HK-2 (cell line): ENCODE data around the gene FAT3.

ENCODE experiments used
- DNase-seq: peaks from one replicate; pipeline ENCODE4 v3.0.0-alpha.2; 2018; ENCODE audit not compliant: unreplicated experiment

The FAT3 gene

DNA sequence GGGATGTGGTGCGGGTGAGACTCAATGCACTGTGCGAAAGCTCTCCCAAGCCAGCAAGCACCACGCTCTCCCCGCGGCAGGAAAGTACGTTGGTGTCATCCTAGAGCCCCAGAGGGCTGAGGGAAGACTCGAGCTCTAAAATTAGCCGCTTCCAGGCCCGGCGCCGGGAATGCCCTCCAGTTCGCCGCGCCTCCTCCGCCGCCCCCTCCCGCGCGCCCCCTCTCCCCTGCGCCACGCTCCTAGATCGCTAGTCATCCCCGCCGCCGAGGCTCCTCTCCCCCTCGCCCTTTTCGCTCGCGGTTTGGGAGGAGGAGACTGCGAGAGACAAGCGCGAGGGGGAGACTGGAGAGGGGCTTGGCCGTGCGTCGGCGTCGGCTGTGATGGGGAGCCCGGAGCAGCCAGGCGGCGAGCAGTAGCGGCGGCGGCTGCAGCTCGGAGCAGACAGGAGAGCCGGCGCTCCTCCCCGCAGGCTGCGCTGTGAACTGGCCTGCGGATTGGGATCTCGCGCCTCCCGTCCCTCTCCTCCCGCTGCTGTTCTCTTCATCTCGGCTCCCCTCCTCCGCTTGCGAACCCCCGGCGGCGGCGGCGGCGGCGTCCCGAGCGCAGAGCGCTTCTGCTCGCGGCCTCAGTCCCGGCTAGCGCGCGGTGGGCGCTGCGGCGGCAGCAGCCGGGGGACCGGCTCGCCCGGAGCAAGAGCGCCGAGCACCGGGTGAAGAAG is at the start of gene FAT3:
TSS of gene FAT3 (plus strand) at position 412 of the 718 bp plus-strand sequence. CDS start 127,295 bp downstream, outside the sequence.
- DNase-seq: no peak

DNA sequence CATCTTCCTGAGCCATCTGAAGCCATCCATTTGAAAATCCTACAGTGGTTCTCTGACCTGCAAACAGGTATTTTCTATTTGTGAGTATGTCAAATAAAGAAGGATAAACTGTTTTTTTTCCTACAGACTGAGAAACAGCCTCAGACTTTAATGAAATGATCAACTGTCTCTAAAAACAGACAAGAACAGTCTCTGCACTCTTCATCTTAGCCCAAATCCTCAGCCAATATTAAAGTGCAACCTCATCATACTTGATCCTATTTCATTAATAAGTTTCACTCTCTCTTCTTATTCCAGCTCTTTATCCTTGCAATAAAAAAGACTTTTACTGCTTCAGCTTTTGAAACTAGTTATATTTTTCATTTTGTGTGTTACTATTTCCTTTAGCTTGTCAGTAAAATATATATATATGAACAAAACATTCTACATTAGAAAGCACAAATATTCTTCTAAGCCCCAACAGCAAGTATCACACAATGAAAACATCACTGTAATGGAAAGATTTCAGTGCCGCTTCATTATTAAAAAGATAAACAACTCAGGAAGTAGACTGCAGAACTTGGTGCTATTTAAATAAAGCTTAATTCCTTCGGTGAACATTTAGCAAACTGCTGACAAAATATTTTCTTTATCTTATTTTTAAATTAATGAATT is 45.5 kb upstream of the FAT3 start:
- DNase-seq: no peak

DNA sequence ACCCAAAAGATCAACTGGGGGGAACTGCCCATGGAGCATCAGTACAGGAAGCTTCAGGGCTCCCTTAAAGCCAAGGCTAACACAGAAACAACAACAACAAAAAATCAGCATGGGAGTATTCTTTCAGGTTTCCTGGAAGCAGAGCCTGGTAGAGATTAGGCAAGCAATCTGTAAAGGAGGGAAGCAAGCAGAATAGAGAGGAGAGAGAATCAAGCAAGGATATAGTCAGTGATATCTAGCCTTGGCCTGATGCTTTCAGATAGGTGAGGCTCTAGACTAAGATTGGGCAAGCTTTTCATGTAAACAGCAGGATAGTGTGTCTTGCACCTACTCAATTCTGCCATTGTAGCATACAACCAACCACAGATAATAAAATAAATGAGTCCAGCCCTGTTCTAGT is 44.4 kb upstream of the FAT3 start:
- no peak for DNase-seq

DNA sequence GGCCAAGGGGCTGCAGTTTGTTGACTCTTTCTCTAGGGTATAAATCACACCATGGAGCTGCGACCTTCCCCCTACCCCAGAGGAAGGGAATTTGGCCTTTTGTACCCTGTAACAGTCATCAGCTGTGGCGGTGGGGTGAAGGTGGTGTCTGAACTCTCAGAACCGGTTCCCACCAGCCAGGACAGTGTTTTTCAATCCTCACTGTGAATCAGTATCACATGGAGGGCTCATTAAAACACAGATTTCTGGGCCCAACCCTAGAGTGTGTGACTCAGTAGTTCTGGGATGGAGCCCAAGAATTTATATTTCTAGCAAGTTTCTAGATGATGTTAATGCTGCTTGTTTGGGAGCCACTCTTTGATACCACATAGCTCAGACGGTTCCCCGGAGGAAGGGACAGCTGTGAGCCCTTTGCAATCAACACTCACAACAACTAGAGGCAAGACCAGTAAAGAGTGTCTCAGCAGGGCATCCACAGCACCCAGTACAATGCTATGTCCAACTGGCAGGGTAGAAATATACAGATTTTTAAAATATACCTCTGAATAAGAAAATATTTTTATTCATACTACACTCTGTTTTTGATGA is 43.9 kb upstream of the FAT3 start:
- no peak for DNase-seq

DNA sequence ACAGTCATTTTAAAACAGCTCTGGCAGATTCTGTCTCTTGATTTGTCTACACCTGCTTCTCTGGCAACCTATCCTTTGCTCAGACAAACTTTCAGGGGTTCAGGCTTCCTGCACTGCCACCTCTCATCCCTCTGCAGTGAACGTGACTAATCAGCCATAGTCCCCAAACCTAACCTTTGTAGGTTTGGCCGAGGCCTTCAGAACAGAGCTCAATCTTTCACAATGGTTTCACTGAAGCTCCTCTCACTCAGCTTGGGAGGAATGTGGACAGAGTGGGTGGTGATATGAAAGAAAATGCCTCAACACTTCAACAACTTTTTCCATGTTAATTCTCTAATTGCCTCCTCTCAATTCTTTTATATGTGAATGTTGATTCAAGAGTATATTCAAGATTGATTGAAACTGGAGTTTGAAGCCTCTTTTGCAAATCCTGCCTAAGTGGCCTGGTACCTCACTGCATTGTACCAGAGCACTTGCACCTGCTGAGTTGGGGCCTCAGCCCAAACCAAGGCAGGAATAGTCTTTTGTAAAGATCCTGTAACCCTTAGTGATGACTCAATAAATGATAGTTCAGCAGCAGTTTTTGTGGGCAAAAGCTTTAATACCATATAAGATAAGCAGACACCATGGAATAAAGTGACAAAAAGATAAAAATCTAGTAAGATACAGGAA is 33.9 kb upstream of the FAT3 start:
- no peak for DNase-seq

DNA sequence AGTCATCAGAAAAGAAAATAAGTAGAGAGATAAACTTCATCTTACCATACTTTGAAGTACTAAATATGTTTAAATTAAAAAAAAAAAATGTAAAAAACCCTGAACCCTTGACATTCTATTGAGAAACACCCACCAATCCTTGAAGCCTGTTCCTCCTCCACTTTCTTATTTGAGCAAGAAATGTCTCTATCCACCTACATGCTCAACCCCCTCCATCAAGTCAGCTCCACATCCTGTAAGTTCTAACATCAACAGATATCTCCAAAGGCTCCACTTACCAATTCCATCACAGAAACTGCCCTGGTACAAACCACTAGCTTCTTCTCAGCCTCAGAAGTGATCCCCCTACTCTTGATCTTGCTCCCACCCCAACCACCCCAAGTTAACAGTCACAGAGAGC is 32.5 kb upstream of the FAT3 start:
- no peak for DNase-seq

DNA sequence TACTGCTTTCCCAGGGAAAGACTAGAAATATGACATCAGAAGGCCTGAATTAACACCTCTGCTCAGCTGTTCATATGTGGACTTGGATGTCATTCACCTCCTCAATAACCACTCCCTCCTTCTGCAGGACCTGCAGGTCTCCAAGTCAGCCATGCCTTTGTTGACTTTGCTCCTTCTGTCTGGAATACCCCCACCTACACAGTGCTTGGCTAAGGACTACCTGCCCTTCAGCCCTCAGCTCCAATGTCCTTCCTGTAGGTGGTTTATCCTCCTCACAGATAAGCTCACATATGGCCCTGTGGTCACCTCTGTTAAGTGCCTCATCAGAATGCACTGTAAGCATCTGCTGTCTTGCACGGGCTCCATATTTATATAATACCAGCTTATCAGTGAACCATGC is 26.4 kb upstream of the FAT3 start:
- DNase-seq: no peak

DNA sequence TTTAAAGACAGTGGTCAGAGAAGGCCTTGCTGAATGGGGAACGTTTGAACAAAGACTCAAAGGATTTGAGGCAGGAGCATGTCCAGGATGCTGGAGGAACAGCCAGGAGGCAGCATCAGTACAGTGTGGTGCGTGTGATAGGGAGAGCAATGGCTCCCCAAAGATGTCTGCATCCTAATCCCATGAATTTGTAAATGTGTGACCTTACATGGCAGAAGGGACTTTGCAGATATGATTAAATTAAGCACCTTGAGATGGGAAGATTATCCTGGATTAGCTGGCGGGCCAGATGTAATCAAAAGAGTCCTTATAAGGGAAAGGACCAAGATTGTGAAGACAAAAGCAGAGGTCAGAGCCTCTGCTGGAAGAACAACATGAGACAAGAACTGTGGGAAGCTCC is 24.6 kb upstream of the FAT3 start:
- no peak for DNase-seq

DNA sequence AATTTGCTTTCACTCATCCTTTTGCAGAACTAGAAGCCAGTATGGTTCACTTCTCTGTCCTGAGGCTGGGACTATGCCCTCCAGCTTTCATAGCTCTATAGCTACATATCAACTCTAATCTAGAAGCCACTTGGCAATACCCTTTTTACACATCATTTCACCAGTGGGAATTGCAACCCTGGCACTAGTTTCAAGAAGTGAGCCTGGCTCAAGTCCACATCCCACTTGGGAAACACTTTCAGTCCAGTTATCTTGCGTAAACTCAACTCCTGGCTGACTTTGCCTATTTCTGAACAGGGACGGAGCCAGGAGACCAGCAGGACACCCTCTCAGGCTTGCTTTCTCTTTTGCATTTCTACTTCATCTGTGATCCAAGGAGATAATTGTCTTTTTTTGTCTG is 19.9 kb upstream of the FAT3 start:
- no peak for DNase-seq

DNA sequence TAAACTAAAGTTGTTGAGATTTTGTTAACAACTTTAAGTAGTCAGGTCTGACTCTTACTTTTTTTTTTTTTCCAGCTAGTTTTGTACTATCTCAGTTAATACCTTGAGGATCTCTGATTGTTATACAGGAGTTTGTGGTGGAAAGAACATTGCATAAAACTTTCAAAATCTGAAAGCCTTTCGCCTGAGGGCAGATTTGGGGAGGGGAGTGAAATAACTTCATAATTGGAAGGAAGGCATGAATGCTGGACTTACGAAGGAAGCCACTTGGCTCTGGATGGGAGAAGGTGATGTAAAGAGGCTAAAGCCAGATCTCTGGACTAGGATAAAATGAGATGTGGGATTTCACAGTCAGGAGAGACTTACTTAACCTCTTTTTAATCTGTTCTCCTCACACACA is 18.2 kb upstream of the FAT3 start:
- DNase-seq: no peak

DNA sequence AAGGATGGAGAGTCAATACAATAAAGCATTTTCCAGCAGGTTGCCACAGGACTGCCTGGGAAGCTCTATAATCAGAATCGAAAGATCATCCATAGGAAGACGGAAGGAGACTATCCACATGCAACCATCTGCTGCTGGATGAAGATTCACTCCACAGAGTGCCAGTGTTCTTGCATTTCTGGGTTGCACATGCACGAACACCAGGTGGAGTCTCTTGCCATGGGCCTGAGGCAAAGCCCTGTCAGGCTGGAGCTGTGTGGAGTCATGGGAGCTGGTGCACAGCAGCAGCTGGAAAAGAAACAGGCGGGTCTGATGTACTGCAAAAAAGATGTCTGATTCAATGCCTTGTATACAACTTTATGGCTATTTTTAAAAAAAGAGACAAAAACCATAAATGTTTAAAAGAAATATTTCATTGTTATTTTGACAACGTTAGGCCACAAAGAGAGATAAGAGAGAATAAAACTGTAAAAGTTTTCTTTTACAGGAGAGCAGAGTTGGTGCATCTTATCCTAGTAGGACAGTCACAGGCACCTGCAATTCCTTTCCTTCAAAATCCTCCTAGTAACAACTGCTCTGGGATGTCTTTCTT is 12.9 kb upstream of the FAT3 start:
- DNase-seq: no peak

DNA sequence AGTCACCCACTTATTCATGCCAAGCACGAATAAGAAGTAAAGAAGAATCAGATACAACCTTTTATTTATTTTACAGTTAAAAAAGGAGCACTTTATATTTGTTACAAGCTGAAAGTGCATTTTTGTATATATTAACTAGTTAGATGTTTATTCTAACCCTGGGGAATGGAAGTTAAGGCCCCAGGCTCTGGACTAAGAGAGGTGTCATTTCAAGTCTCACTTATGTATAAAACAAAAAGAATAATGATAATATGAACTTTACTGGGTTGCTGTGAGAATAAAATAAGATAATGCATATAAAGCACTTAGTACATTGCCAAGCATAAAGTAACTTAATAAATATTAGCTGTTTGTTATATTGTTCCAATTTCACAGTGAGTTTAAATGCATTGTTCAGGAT is 12.1 kb upstream of the FAT3 start:
- no peak for DNase-seq

DNA sequence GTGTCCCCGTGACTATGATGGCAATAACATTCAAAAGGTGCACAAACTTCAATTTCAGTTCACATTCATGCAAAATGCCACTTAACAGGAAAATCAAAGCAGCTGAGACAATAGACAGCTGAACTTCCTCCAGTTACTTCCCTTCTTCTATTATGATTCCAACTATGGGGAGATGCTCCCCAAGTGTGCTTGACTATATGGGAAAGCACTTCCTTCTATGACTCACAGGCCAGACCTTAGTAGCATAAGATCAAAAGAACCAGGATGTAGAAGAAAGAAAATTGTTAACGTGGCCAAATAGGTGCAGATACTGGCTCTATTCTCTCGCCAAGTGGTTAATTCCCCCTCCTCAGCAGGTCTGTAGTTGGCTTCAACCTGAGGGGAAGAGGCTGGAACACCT is 7.8 kb upstream of the FAT3 start:
- no peak for DNase-seq

DNA sequence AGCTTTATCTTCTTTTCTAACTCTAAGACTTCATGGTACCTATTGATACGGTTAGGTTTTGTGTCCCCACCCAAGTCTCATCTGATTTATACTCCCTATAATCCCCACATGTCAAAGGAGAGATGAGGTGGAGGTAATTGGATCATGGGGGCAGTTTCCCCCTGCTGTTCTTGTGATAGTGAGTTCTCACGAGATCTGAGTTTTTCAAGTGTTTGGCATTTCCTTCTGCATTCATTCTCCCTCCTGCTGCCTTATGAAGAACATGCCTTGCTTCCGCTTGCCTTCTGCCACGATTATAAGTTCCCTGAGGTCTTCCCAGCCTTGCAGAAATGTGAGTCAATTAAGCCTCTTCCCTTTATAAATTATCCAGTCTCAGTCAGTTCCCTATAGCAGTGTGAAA is 5.1 kb upstream of the FAT3 start:
- no peak for DNase-seq

DNA sequence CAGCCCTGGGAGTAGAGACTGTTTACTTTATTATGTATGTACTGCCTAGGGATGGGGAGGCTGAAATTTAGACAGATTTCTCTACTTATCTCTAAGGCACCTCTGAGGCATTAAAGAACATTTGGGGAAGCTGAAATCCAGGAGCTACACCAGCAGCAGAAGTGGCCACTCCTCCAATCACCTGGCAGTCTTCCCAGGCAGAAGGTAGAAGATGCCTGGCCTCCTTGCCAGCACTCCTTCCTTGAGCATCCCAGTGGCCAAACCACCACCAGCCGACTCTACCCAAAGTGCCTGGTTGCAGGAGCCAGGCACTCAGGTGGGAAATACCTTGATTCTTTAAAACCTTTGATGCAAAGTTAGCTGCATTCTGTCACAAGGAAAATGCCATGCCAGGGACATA is 1.9 kb upstream of the FAT3 start:
- no peak for DNase-seq

DNA sequence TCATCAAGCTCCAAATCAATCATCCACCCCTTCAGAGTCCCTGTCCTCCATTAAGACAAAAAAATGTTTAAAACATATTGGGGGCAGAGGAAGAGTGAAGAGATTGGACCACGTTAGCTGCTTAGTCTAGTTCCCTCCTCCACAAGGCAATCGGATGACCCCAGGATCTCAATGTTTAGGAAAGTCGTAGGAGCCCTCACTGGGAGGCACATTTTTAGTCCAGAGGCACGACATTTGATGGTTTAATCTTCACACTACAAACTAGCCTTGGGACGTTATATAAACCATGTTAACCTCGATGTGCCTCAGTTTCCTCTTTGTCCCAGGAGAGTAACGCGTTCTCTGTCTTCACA is 588 bp upstream of the FAT3 start:
- DNase-seq: no peak

DNA sequence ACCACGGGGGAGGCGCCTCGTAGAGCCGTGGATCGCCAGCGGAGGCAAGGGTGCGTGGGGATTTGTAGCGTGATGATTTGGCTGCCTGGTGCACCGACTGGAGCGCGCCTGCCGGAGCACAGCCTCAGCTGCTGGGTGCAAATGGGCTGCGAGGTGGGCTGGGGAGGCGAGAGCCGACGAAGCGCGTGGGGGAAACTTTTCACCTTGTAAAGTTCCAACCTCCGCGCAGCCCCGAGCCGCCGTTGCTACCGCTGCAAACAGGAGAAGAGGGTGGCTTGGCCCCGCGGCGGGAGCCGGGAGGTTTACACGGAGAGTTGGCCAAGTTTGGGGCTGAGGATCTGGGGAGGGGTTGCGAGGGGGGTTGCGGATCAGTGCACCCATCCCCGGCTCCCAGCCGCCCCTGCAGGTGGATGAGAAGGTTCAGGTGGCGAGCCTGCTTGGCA is 528 bp downstream of the FAT3 start:
- no peak for DNase-seq

DNA sequence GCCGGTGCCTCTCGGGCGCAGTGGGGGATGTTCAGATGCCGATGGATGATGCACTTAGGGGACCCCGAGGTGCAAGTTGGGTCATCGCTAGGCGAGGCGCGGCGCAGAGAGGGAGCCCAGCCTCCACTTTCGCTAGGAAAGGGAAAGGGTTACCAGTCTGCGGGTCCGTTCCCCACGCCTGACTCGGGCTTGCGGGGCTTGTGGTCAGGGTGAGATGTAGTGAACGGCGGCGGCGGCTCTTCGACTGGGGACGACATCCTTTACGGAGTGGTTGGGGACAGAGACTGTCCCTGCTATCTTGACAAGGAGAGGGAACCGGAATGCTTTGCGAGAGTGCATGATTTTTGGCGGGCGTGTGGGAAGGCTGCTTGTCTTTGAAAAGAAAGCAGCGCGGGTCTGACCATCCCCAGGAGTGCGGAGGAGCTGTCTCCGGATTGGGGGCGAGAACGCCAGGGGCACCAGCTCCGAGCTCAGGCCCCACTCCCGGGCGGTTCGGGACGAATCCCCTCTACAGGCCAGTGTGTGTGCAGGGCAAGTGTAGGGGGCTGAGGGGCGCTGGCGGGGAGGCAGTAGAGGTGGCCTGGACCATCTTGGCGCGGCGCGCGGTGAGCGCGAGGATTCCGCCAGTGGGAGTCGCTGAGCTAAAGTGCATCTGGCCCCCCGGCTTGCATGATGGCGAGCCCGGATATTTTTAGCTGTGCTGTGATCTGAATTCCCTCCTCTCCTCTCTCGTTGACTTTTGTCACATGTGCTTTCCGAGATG is 1.1 kb downstream of the FAT3 start:
- no peak for DNase-seq

DNA sequence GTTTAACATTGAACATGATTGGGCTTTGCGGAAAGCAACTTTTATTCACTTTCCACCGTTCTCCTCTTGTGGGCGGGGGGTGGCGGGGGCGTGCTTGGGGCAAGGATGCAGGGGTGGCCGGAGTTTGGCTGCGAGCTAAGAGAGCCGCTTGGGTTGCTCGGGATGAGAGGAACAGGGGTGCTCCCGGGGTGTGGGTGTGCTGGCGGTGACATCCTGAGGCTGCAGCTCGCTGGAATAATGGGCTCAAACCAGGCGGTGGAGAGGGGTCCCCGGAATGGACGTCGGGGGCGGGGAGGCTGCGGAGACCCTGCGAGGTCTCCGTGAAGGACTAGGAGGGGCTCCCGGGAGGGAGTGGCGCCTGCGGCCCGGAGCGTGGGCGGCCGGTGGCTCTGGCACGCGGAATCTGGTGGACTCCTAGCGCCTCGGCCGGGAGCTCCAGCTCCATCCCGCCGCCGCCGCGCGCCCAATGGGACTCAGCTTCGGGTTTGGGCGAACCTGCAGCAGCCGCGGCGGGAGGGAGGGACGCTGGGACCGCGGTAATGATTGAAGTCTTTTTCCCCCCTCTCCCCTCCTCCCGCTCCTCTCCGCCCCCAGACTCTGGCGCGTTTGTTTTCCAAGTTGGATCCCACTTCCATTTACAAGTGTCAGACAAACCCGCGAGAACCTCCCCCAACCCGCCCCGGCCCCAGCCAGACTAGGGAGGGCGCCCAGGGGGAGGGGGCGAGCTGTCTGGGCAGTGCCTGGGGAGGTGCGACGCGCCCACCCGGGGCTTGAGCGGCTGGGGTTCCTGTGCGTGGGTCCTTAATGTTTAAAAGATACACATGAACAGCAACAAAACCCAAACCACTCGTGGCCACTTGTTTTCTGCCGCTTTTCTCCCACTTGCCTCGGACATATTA is 2.0 kb downstream of the FAT3 start:
- DNase-seq: no peak

DNA sequence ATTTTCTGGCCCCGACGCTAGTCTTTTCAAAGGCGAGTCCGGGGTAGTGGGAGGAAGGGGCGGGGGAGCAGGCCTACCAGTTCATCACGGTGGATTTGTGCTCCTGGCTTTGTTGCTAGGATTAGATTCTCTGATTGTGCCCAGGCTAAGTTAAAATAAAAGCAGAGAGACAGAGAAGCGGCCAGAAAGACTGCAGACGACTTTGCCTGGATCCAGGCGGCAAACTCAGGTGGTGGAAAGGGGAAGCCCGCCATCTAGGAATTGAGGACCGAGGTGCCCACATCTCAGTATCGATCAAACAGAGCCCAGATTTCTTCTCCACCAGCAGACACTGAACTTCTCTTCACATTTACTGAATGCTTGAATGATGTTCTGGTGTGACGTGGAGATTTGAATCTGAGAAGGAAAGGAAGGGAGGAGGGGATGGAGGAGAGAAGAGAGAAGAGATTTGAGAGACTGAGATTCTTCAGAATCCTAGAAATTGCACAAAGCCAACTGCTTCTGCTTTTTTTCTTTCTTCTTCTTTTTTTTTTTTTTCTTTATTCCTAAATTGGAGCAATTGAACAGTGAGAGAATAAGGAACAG is 2.7 kb downstream of the FAT3 start:
- DNase-seq: no peak
